ENCODE results near the gene ZNF521.

ZNF521 gene

DNA sequence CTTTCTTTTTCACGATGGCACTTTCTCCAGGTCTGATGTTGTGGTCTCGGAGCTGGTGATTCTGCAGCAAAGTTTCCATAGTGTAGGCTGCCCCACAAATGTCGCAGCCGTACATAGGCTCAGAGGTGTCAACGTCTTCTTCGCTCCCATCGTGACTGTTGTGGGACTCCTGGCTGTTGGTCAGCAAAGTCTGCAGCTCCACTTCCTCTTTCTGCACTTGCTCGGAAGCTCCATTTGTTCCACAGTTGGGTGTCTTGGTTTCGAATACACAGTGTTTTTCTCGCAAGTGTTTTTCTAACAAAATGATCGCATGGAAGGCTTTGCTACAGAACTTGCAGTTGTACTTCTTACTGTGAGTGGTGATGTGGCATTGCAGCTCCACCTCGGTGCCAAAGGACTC lies 126.8 kb downstream of the ZNF521 start:
- no peak for DNase-seq (ENCODE audit: low read depth in 2 of 2)

DNA sequence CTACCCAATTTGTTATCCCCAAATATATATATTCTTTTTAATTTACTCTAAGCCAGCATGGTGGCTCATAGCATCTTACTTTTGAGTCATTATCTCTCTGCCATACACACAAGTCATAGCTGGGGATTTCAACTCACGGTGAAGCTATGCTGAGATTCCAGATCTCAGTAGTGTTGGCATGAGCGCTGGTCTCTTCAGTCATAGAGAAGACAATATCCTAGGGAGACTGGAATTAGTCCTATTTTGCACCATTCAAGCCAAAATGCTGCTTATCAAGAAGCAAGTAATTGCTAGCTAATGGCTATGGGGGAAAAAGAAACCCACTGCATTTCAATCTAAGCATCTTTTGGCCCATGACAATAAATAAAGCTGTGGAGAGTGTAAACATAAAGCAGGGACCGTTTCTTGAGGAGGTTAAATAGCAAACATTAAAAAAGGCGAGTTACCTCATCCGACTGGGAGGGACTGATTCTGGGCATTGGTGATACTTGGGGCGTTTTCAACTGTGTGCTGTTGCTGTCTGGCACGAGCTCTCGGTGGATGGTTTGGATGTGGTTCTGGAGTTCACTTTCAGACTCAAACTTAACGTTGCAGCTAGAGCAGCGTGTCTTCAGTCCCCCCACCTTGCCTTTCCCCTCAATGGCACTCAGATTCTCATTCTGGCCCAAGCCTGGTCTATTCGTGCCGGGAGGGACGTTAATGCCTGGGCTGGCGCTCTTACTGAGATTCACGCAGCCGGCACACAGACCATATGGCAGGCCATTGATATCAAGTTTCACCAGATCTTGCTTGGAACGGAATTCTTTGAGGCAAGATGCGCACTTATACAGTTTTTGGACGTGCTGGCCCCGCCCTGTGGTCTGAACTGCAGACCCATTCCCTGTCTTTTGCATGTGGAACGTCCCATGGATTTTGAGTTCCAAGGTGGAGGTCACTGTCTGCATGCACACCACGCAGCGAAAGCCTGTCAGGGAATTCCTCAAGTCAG lies 127.8 kb downstream of the ZNF521 start:
- DNase-seq (ENCODE audit: low read depth in 2 of 2): no peak

DNA sequence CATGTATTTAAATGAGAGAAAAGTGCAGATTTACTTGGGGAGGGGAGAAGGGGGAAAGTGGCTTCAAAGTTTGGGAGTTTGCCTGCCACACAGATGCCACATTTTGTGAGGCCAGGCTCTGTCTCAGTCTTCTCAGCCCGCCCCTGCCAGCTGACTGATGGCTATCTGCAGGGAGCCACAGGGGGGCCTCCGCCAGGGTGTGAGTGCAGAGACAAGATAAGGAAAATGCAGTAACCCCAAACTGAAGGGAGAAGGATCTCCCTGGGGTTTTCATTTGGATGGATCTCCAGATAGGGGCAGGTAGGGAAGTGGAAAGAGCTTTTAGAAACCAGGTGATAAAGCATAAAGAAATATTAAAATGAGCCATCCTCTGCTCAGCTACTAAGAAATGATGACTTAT lies 128.8 kb downstream of the ZNF521 start:
- no peak for DNase-seq (ENCODE audit: low read depth in 2 of 2)

GRCh38 chr18:25222648-25223047 lies 129.3 kb downstream of the ZNF521 start:
- no peak for DNase-seq (ENCODE audit: low read depth in 2 of 2)

GRCh38 chr18:25210622-25211021 lies 141.3 kb downstream of the ZNF521 start:
- DNase-seq (ENCODE audit: low read depth in 2 of 2): no peak

- no peak for DNase-seq (ENCODE audit: low read depth in 2 of 2)
Observed at GRCh38 chr18:25192065-25192464, 159.9 kb downstream of the ZNF521 start.

- DNase-seq (ENCODE audit: low read depth in 2 of 2): no peak
Observed at GRCh38 chr18:25190472-25190871, 161.5 kb downstream of the ZNF521 start.

- no peak for DNase-seq (ENCODE audit: low read depth in 2 of 2)
Observed at GRCh38 chr18:25189391-25190185, 162.4 kb downstream of the ZNF521 start.

GRCh38 chr18:25187521-25188192 lies 164.3 kb downstream of the ZNF521 start:
- no peak for DNase-seq (ENCODE audit: low read depth in 2 of 2)

- no peak for DNase-seq (ENCODE audit: low read depth in 2 of 2)
Observed at GRCh38 chr18:25186871-25187270, 165.1 kb downstream of the ZNF521 start.

DNA sequence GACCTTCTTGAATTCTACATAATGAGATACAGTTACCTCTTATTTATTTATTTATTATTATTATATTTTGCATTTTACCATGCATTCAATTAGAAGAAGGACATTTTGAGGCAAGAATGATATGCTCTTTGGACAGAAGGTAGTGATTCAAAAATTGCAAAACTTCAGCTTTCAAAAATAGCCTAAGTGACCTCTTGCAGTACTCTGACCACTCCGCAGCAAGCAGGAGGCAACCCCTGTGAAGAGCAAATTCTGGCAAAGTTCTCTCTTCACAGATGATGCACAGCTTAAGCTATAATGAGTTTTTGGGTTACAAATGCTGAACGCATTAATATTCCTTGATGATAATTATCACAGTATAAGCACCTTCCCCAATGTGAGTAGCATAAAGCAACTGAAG lies 170.0 kb downstream of the ZNF521 start:
- no peak for DNase-seq (ENCODE audit: low read depth in 2 of 2)

- DNase-seq (ENCODE audit: low read depth in 2 of 2): no peak
Observed at GRCh38 chr18:25181581-25181980, 170.4 kb downstream of the ZNF521 start.

GRCh38 chr18:25180973-25181548 lies 170.9 kb downstream of the ZNF521 start:
- no peak for DNase-seq (ENCODE audit: low read depth in 2 of 2)

DNA sequence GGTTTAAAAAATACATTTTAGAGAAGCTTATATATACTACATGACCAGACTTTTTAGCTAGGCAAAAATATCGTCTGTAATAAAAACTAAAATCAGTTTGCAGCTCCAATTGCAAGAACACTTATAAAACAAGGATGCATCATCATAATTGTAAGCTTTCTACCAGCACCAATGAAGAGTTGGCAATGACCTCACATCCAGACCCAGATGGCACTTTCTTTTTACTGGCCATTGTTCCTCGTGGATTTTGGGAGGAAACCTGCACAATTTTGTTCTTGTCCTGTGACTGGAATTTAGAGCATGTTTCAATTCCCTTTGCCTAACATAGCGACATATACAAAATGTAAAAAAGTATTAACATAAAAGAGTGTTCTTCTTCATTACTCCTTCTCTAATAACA lies 174.3 kb downstream of the ZNF521 start:
- no peak for DNase-seq (ENCODE audit: low read depth in 2 of 2)

DNA sequence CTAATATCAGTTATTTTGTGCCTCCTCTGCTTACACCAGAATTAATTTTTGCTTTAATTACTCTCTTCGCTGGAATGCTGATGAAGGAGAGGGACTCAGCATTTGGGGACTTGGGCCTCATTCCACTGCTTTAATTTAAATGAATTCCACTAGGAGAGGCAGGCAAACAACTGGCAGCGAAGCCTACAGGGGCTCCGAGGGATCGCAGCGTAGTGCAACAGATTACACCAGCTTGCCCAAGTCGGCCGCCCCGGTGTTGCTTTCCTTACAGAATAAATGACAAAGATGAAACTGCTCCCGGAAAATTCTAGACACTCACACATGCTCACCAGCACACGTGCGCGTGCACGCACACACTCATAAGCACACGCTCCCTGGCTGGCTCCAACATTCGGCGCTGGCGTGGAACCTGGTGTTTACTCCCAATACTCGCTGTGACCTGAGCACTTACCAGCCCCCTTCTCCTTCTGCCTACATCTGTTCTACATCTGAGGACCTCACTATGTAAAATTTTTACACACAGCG lies 175.4 kb downstream of the ZNF521 start:
- no peak for DNase-seq (ENCODE audit: low read depth in 2 of 2)

GRCh38 chr18:25175558-25176517 lies 176.1 kb downstream of the ZNF521 start:
- no peak for DNase-seq (ENCODE audit: low read depth in 2 of 2)

- no peak for DNase-seq (ENCODE audit: low read depth in 2 of 2)
Observed at GRCh38 chr18:25174324-25174723, 177.6 kb downstream of the ZNF521 start.

DNA sequence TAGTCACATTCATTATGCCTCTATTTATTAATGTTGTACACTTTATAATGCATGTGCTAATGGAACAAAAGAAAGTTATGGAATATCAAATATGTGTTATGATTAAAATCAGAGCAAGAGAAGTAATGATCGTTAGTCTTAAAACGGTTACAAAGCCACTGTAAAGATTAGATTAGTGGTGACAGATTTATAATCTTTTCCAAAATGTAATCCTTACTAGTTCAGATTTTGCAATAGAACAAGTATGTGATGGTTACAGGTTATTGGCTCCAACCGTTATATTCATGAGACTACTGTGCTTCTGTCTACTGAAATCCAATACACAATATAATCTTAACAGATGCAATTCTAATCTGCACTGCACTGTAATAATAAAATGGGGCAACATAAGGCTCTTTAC lies 180.6 kb downstream of the ZNF521 start:
- DNase-seq (ENCODE audit: low read depth in 2 of 2): no peak

GRCh38 chr18:25170402-25170801 lies 181.6 kb downstream of the ZNF521 start:
- DNase-seq (ENCODE audit: low read depth in 2 of 2): no peak

DNA sequence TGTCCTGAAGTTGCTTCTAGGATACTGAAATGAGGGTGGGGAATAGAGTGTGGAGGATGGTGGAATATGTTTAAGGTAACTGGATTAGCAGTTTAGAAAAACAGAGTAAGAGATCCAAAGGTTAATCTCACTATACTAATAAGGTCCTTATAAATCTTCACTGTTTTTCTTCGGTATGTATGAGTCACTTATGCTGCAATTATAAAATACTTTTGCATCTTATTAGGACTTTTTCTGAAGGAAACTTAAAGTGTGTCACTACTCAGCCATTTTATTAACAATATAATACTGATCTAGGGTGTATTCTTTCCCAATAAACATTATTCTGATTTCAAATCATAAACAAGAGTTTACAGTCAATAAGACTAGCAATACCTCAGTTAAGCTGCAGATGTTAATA lies 182.3 kb downstream of the ZNF521 start:
- DNase-seq (ENCODE audit: low read depth in 2 of 2): no peak
